NCI-H748 treated with DMSO at 0.1 percent for 48 hours (cell line): ENCODE measurements around the gene HTR7.

Experiments used
- DNase-seq: peaks from one replicate; lab custom pipeline; 2025; lab: John Stamatoyannopoulos, UW

Gene HTR7

GRCh38 chr10:90740265-90740664 lies 117.6 kb downstream of the HTR7 start:
- no peak for DNase-seq

- no peak for DNase-seq
Observed at GRCh38 chr10:90738885-90739284, 119.0 kb downstream of the HTR7 start.

DNA sequence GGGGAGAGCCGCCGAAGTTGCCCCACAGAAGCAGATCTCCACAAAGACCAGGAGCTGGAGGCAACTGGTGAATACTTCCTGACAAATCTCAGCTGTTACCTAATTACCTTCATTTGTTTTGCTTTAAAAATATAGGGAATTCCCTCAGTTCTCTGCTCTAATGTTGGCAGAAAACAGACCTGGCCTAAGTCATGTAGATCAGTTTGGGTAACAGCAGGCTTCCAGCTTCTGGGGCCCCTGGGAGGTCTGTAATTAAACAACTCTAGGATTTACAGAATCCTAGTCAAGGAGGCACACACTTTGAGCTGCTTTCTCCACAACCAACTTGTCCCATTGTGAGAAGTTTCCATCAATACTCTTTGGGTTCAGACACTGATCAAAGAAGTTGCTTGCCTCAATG lies 123.4 kb downstream of the HTR7 start:
- DNase-seq: no peak

DNA sequence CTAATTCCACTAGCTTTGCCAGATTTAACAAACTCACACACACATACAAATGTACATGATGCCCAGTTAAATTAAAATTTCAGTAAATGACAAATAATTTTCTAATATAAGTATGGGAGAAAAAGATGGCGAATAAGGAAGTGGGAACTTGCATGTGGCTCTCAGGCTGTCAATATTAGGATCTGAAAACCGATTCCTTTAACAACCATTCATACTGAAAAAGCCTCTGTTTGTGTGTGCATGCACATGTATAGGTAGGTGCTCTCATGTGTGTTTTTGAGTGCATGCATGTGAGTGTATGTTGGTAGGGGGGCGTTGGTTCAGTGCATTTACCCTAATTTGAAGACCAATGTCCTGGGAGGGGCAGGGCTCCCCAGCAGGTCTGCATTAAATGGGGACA lies 125.3 kb downstream of the HTR7 start:
- no peak for DNase-seq

- no peak for DNase-seq
Observed at GRCh38 chr10:90723416-90724068, 134.3 kb downstream of the HTR7 start.

GRCh38 chr10:90722832-90723231 lies 135.0 kb downstream of the HTR7 start:
- DNase-seq: no peak

DNA sequence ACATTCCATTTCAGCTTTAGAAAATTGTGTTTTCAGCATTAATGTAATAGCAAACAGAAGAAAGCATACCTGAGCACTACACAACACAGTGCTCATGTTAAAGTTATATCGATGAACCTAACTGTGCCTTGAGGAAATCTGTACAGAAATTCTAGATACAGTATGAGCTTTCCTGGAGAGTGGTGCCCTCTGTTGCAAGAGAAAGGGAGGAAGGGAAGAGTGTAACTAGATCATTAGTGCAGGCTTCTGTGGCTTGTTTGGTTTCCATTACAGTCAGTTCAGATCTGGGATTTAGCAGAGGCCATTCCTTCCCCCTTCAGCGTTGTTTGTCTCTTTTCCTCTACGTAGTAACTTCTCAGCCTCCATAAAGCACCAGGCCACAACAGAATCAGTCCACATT lies 139.7 kb downstream of the HTR7 start:
- DNase-seq: no peak

DNA sequence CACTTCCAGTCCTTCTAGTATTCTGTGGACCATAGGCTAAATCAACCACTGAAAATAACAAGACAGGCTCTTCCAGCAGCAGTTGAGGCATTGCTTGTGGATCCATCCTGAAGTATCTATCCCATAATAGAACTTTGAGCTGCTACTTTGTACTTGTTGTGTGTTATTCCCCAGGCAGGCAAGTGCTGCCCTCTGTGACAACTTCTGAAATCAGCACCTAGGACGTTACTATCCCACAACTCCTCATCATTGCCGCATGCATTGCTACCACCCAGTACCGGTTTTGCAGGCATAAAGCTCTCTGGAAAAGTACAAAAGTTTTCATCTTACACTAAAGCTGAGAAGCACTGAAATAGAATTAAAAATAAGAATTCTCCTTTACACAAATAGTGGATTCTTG lies 145.3 kb downstream of the HTR7 start:
- no peak for DNase-seq

GRCh38 chr10:90709727-90710126 lies 148.1 kb downstream of the HTR7 start:
- DNase-seq: no peak

- no peak for DNase-seq
Observed at GRCh38 chr10:90707657-90708056, 150.2 kb downstream of the HTR7 start.

DNA sequence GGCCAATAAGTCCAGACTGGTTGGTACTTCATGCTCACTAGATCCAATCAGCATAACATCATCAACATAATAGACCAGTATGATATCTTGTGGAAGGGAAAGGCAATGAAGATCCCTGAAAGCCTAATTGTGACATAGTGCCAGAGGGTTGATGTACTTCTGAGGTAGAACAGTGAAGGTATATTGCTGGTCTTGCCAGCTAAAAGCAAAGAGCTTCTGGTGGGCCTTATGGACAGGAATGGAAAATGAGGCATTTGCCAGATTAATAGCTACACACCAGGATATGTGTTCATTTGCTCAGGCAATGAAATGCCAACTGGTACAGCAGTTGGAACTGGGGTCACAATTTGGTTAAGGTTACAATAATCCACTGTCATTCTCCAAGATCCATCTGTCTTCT lies 156.4 kb downstream of the HTR7 start:
- no peak for DNase-seq

DNA sequence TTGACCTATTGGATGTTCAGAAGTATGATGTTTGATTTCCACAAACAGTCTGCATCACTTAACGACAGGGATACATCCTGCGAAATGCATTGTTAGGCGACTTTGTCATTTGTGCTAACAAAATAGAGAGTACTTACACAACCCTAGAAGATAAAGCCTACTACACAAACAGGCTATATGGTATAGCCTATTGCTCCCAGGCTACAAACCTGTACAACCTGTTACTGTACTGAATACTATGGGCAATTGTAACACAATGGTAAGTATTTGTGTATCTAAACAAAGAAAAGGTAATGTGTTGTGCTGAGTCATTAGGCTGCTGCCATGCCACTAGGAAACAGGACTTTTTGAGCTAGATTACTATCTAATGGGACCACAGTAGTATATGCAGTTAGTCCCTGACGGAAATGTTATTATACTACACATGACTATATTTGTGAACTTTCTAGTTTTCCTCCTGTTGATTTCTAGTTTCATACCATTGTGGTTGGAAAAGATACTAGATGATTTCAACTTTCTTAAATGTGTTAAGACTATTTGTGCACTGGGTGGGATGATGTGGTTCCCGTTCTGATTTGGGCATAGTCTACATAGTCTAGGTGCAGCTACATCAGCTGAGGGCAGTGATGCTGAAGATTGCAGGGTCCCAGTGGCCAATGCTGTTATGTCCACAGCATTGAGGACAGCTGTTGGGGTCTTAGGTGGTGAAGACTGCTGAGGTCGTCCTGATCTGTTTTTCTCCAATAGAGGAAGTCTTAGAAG lies 161.7 kb downstream of the HTR7 start:
- DNase-seq: no peak
